Activated CD4-positive, alpha-beta memory T cell treated with anti-CD3 and anti-CD28 coated beads, Interleukin-2, amount 10 ng/mL, durations not matched to agents 7 days and 5 days (primary cell): ENCODE results near the gene OSBPL5. TPM values are rescaled to one million over a fixed set of nuclear protein-coding genes. Genes with fewer than 3 reads are reported as not detected.
"Not testable (repeated sequence)": the region's sequence is repeated elsewhere in the genome, so short reads cannot be mapped to it uniquely, and the experiment has no call there.

ENCODE experiments used
- CTCF ChIA-PET: fragments of 350-600 bp; sonication (Branson Sonifier 250); formaldehyde crosslinking; loops from one replicate; lab custom pipeline; 2021; ENCODE audit warnings: antibody characterized with exemption, inconsistent platforms; lab: Charles Lee
- POLR2A ChIA-PET: fragments of 350-600 bp; sonication (Branson Sonifier 250); formaldehyde crosslinking; loops from one replicate; lab custom pipeline; 2021; ENCODE audit warnings: antibody characterized with exemption; lab: Charles Lee
- DNase-seq: peaks from one replicate; pipeline ENCODE4 v3.0.0-alpha.2; 2020
- H3K27ac Mint-ChIP-seq: one replicate; pipeline ENCODE4 v1.8.0; 2021; ENCODE audit warnings: mild to moderate bottlenecking, mixed read lengths
- H3K27me3 Mint-ChIP-seq: one replicate; pipeline ENCODE4 v1.8.0; 2021; ENCODE audit warnings: mixed read lengths
- H3K36me3 Mint-ChIP-seq: one replicate; pipeline ENCODE4 v1.8.0; 2021; ENCODE audit warnings: low read depth, mixed read lengths
- H3K4me1 Mint-ChIP-seq: one replicate; pipeline ENCODE4 v1.8.0; 2021; ENCODE audit warnings: mixed read lengths
- H3K4me3 Mint-ChIP-seq: one replicate; pipeline ENCODE4 v1.8.0; 2021; ENCODE audit warnings: mild to moderate bottlenecking, mixed read lengths
- H3K9me3 Mint-ChIP-seq: one replicate; pipeline ENCODE4 v1.8.0; 2021; ENCODE audit warnings: mixed read lengths
- total RNA-seq, 2 experiments: library from RNA; stranded (reverse); gene quantifications; one replicate each; pipeline ENCODE4 v1.2.3, GENCODE V29; 2021

Gene OSBPL5
- total RNA-seq, 2 experiments from 2014 or later = 1.6 to 1.7 TPM

GRCh38 chr11:3169255-3170043 lies 4.3 kb upstream of the OSBPL5 start:
- CTCF ChIA-PET = no interaction called here
- Mint-ChIP-seq H3K27ac (no peak overlapping the region), H3K4me3 (no peak overlapping the region), H3K4me1 (peaks cover 10% of the 10 kb centered on the region), H3K36me3 (no peaks in the 10 kb centered on the region), H3K27me3 (peaks cover 29% of the 10 kb centered on the region), H3K9me3 (no peaks in the 10 kb centered on the region)
- POLR2A ChIA-PET = no interaction called here
- DNase-seq = no peak

GRCh38 chr11:3168742-3169254 lies 3.7 kb upstream of the OSBPL5 start:
- H3K4me3 Mint-ChIP-seq, DNase-seq, H3K9me3 Mint-ChIP-seq, H3K27ac Mint-ChIP-seq, H3K36me3 Mint-ChIP-seq, POLR2A ChIA-PET, CTCF ChIA-PET: not testable (repeated sequence)
- peaks cover 11% of the 10 kb centered on the region for H3K4me1 Mint-ChIP-seq
- peaks cover 31% of the 10 kb centered on the region for H3K27me3 Mint-ChIP-seq

- Mint-ChIP-seq H3K4me1 (peaks cover 11% of the 10 kb centered on the region), H3K4me3 (no peak overlapping the region), H3K36me3 (no peaks in the 10 kb centered on the region), H3K27ac (no peak overlapping the region), H3K9me3 (no peaks in the 10 kb centered on the region), H3K27me3 (peaks cover 40% of the 10 kb centered on the region)
- CTCF ChIA-PET = no interaction called here
- POLR2A ChIA-PET = no interaction called here
- DNase-seq = no peak
Measured at GRCh38 chr11:3167143-3168119, 2.3 kb upstream of the OSBPL5 start.

- Mint-ChIP-seq H3K4me1 (peaks cover 11% of the 10 kb centered on the region), H3K36me3 (no peaks in the 10 kb centered on the region), H3K4me3 (no peak overlapping the region), H3K9me3 (no peaks in the 10 kb centered on the region), H3K27ac (no peak overlapping the region), H3K27me3 (peaks cover 40% of the 10 kb centered on the region)
- CTCF ChIA-PET = no interaction called here
- POLR2A ChIA-PET = no interaction called here
- DNase-seq = no peak
Measured at GRCh38 chr11:3166268-3167142, 1.4 kb upstream of the OSBPL5 start.

GRCh38 chr11:3165916-3166267 lies 782 bp upstream of the OSBPL5 start:
- H3K27ac Mint-ChIP-seq = no peak overlapping the region
- no peaks in the 10 kb centered on the region for H3K9me3 Mint-ChIP-seq
- ChIA-PET POLR2A (no interaction called here), CTCF (no interaction called here)
- H3K36me3 Mint-ChIP-seq = no peaks in the 10 kb centered on the region
- H3K27me3 Mint-ChIP-seq = peaks cover 46% of the 10 kb centered on the region
- H3K4me3 Mint-ChIP-seq = peak overlapping the region; percentile 35
- peaks cover 11% of the 10 kb centered on the region for H3K4me1 Mint-ChIP-seq
- no peak for DNase-seq

- Mint-ChIP-seq H3K27ac (no peak overlapping the region), H3K27me3 (peaks cover 48% of the 10 kb centered on the region), H3K4me3 (no peak overlapping the region), H3K4me1 (peaks cover 8% of the 10 kb centered on the region), H3K36me3 (no peaks in the 10 kb centered on the region), H3K9me3 (no peaks in the 10 kb centered on the region)
- no peak for DNase-seq
- POLR2A ChIA-PET = no interaction called here
- CTCF ChIA-PET = no interaction called here
Measured at GRCh38 chr11:3164552-3165151, 458 bp downstream of the OSBPL5 start.

- no peaks in the 10 kb centered on the region for H3K36me3 Mint-ChIP-seq
- ChIA-PET POLR2A (no interaction called here), CTCF (no interaction called here)
- no peaks in the 10 kb centered on the region for H3K9me3 Mint-ChIP-seq
- no peak overlapping the region for H3K27ac Mint-ChIP-seq
- H3K4me1 Mint-ChIP-seq = peaks cover 8% of the 10 kb centered on the region
- peak overlapping the region; percentile 27 for H3K4me3 Mint-ChIP-seq
- H3K27me3 Mint-ChIP-seq = peaks cover 49% of the 10 kb centered on the region
- no peak for DNase-seq
Measured at GRCh38 chr11:3164138-3164551, 965 bp downstream of the OSBPL5 start.

GRCh38 chr11:3163241-3163981 lies 1.7 kb downstream of the OSBPL5 start:
- Mint-ChIP-seq H3K27ac (no peak overlapping the region), H3K9me3 (no peaks in the 10 kb centered on the region), H3K36me3 (no peaks in the 10 kb centered on the region), H3K4me1 (peaks cover 5% of the 10 kb centered on the region), H3K27me3 (peaks cover 46% of the 10 kb centered on the region), H3K4me3 (no peak overlapping the region)
- no peak for DNase-seq
- ChIA-PET POLR2A (no interaction called here), CTCF (no interaction called here)

- Mint-ChIP-seq H3K9me3 (no peaks in the 10 kb centered on the region), H3K4me1 (peaks cover 5% of the 10 kb centered on the region), H3K27me3 (peaks cover 46% of the 10 kb centered on the region), H3K27ac (no peak overlapping the region), H3K36me3 (no peaks in the 10 kb centered on the region), H3K4me3 (no peak overlapping the region)
- ChIA-PET CTCF (no interaction called here), POLR2A (no interaction called here)
- DNase-seq = no peak
Measured at GRCh38 chr11:3162410-3163240, 2.5 kb downstream of the OSBPL5 start.

GRCh38 chr11:3161720-3162409 lies 3.2 kb downstream of the OSBPL5 start:
- POLR2A ChIA-PET = no interaction called here
- H3K9me3 Mint-ChIP-seq = no peaks in the 10 kb centered on the region
- DNase-seq = no peak

GRCh38 chr11:3161309-3161708 lies 3.8 kb downstream of the OSBPL5 start:
- Mint-ChIP-seq H3K9me3 (no peaks in the 10 kb centered on the region), H3K27me3 (peaks cover 40% of the 10 kb centered on the region), H3K4me1 (peaks cover 5% of the 10 kb centered on the region), H3K36me3 (no peaks in the 10 kb centered on the region), H3K27ac (no peak overlapping the region), H3K4me3 (no peak overlapping the region)
- ChIA-PET POLR2A (no interaction called here), CTCF (no interaction called here)
- no peak for DNase-seq

More at GRCh38 chr11:3161720-3162409, 3.2 kb downstream of the OSBPL5 start:
- H3K27ac Mint-ChIP-seq = no peak overlapping the region
- no peaks in the 10 kb centered on the region for H3K36me3 Mint-ChIP-seq
- peaks cover 5% of the 10 kb centered on the region for H3K4me1 Mint-ChIP-seq
- no peak overlapping the region for H3K4me3 Mint-ChIP-seq
- peaks cover 45% of the 10 kb centered on the region for H3K27me3 Mint-ChIP-seq
- CTCF ChIA-PET = no interaction called here
